ENCODE data around the gene COQ5. TPM values are rescaled to one million over a fixed set of nuclear protein-coding genes. Genes with fewer than 3 reads are reported as not detected.

The COQ5 gene
- polyA plus RNA-seq, 1 experiment, result 47.1 TPM

GRCh38 chr12:120474616-120474960 lies 54.4 kb downstream of the COQ5 start:
- Histone ChIP-seq H3K4me3 (ENCODE audit: low read depth, low read length) (no peak overlapping the region), H3K27me3 (ENCODE audit: control insufficient read depth, insufficient read depth, low read length) (no peaks in the 10 kb centered on the region), H3K9me3 (ENCODE audit: control insufficient read depth, insufficient read depth, low read length) (no peaks in the 10 kb centered on the region), H3K27ac (ENCODE audit: low read depth, low read length) (no peak overlapping the region)
- no peak for DNase-seq (ENCODE audit: low read depth, low spot score)
- no peak for TF ChIP-seq CTCF (IDR thresholded peaks at IDR 0.05; ENCODE audit: low read depth, low read length)
- ChIA-PET POLR2A (interaction anchor here (1.1 kb wide), 1 partner anchor 65 kb away, joined by 3 read pairs; no protein-coding TSS in a partner anchor), CTCF (interaction anchor here (1.1 to 1.3 kb wide), 2 partner anchors 8 to 11 kb away, joined by 3 read pairs; no protein-coding TSS in a partner anchor)

- ChIA-PET POLR2A (interaction anchor here (1.1 kb wide), 1 partner anchor 65 kb away, joined by 3 read pairs; no protein-coding TSS in a partner anchor), CTCF (interaction anchor here (1.1 kb wide), 1 partner anchor 7 kb away, joined by 3 read pairs; no protein-coding TSS in a partner anchor)
- TF ChIP-seq CTCF (IDR thresholded peaks at IDR 0.05; ENCODE audit: low read depth, low read length), result no peak
- no peak overlapping the region for H3K27ac ChIP-seq (ENCODE audit: low read depth, low read length)
- no peaks in the 10 kb centered on the region for H3K27me3 ChIP-seq (ENCODE audit: control insufficient read depth, insufficient read depth, low read length)
- H3K9me3 ChIP-seq (ENCODE audit: control insufficient read depth, insufficient read depth, low read length), result no peaks in the 10 kb centered on the region; the same call in 1 of the 2 replicates
- no peak for DNase-seq (ENCODE audit: low read depth, low spot score)
- no peak overlapping the region for H3K4me3 ChIP-seq (ENCODE audit: low read depth, low read length)
Measured at GRCh38 chr12:120473807-120474615, 54.9 kb downstream of the COQ5 start.

- H3K9me3 ChIP-seq (ENCODE audit: control insufficient read depth, insufficient read depth, low read length), result no peaks in the 10 kb centered on the region; the same call in 1 of the 2 replicates
- ChIA-PET CTCF (no interaction called here), POLR2A (interaction anchor here (0.5 kb wide), 1 partner anchor 25 kb away, joined by 4 read pairs; no protein-coding TSS in a partner anchor)
- DNase-seq (ENCODE audit: low read depth, low spot score), result no peak
- no peak for TF ChIP-seq CTCF (IDR thresholded peaks at IDR 0.05; ENCODE audit: low read depth, low read length)
- H3K27ac ChIP-seq (ENCODE audit: low read depth, low read length), result no peak overlapping the region
- H3K27me3 ChIP-seq (ENCODE audit: control insufficient read depth, insufficient read depth, low read length), result no peaks in the 10 kb centered on the region
- no peak overlapping the region for H3K4me3 ChIP-seq (ENCODE audit: low read depth, low read length)
Measured at GRCh38 chr12:120472521-120472920, 56.4 kb downstream of the COQ5 start.

- ChIA-PET POLR2A (interaction anchor here (0.7 kb wide), 2 partner anchors 26 to 75 kb away, joined by 3 read pairs; partner anchors contain the start of gene DYNLL1), CTCF (interaction anchor here (0.5 to 1.9 kb wide), 15 partner anchors 9 to 269 kb away, joined by 3 to 11 read pairs (median 5); partner anchors contain the start of gene SIRT4)
- no peak for DNase-seq (ENCODE audit: low read depth, low spot score)
- Histone ChIP-seq H3K27ac (ENCODE audit: low read depth, low read length) (peak overlapping the region; percentile 11), H3K9me3 (ENCODE audit: control insufficient read depth, insufficient read depth, low read length) (no peaks in the 10 kb centered on the region; the same call in 1 of the 2 replicates), H3K4me3 (ENCODE audit: low read depth, low read length) (peak overlapping the region; percentile 93), H3K27me3 (ENCODE audit: control insufficient read depth, insufficient read depth, low read length) (no peaks in the 10 kb centered on the region)
- TF ChIP-seq CTCF (IDR thresholded peaks at IDR 0.05; ENCODE audit: low read depth, low read length), result no peak
Measured at GRCh38 chr12:120470150-120470784, 58.7 kb downstream of the COQ5 start.
